ENCODE measurements around the gene ZNF541.

ZNF541 gene

GRCh38 chr19:47613165-47614020, 40.4 kb upstream of the ZNF541 start:
- no peak for TF ChIP-seq CTCF (IDR thresholded peaks at IDR 0.05; ENCODE audit: extremely low read depth, missing control alignments)
- DNase-seq (ENCODE audit: low spot score): no peak

- TF ChIP-seq CTCF (IDR thresholded peaks at IDR 0.05; ENCODE audit: extremely low read depth, missing control alignments): no peak
- no peak for DNase-seq (ENCODE audit: low spot score)
These were observed 38.0 kb upstream of the ZNF541 start for GRCh38 chr19:47610902-47611301.

GRCh38 chr19:47609906-47610894, 37.3 kb upstream of the ZNF541 start:
- no peak for TF ChIP-seq CTCF (IDR thresholded peaks at IDR 0.05; ENCODE audit: extremely low read depth, missing control alignments)
- DNase-seq (ENCODE audit: low spot score): peak; percentile 47

- no peak for TF ChIP-seq CTCF (IDR thresholded peaks at IDR 0.05; ENCODE audit: extremely low read depth, missing control alignments)
These were observed 36.3 kb upstream of the ZNF541 start, which contains the start of gene BICRA for GRCh38 chr19:47608969-47609905. Gene BICRA, plus strand, starts transcription at chr19:47609134. Its CDS starts 64,441 bp downstream, at chr19:47673575.

GRCh38 chr19:47608074-47608918, 35.3 kb upstream of the ZNF541 start:
- DNase-seq (ENCODE audit: low spot score): peak; percentile 99
- TF ChIP-seq CTCF (IDR thresholded peaks at IDR 0.05; ENCODE audit: extremely low read depth, missing control alignments): no peak

More at GRCh38 chr19:47608969-47609905, 36.3 kb upstream of the ZNF541 start, which contains the start of gene BICRA:
- peak; percentile 93 for DNase-seq (ENCODE audit: low spot score)

GRCh38 chr19:47607564-47608073, 34.7 kb upstream of the ZNF541 start:
- TF ChIP-seq CTCF (IDR thresholded peaks at IDR 0.05; ENCODE audit: extremely low read depth, missing control alignments): no peak
- DNase-seq (ENCODE audit: low spot score): no peak

Data from GM20000 (cell line).